Right lobe of liver (tissue), 6 donors: ENCODE results near the gene PSMG4. TPM values are rescaled to one million over a fixed set of nuclear protein-coding genes. Genes with fewer than 3 reads are reported as not detected.

Source experiments
- ATAC-seq, 4 donors: fragments of 200-7000 bp; cut with Tn5 transposase; one replicate each; pipeline ENCODE4 v1.9.1; 2020; ENCODE audit warnings: mild to moderate bottlenecking in 4 of 4, moderate library complexity in 4 of 4
- DNase-seq, 3 donors: peaks; one replicate each; pipeline ENCODE4 v3.0.0-alpha.2; 2020
- H3K27ac ChIP-seq, 3 donors: fragments of 200-600 bp; one replicate each; pipeline ENCODE4 v1.8.0; 2022
- H3K27me3 ChIP-seq, 2 donors: fragments of 200-600 bp; one replicate each; pipeline ENCODE4 v1.8.0; 2022
- H3K36me3 ChIP-seq, 4 donors: fragments of 200-600 bp; sonication (generic) in 1 of 4; one replicate each; pipeline versions ENCODE4 v1.5.1 to v1.8.0; 2017 to 2022; ENCODE audit warnings: control low read depth in 1 of 4
- H3K4me1 ChIP-seq, 4 donors: fragments of 200-600 bp; sonication (generic) in 1 of 4; one replicate each; pipeline versions ENCODE4 v1.5.1 to v1.8.0; 2017 to 2022; ENCODE audit warnings: control low read depth in 1 of 4
- H3K4me3 ChIP-seq, 3 donors: fragments of 200-600 bp; one replicate each; pipeline ENCODE4 v1.8.0; 2022
- H3K9me3 ChIP-seq, 4 donors: fragments of 200-600 bp; sonication (generic) in 1 of 4; one replicate each; pipeline versions ENCODE4 v1.5.1 to v1.8.0; 2017 to 2022; ENCODE audit warnings: control low read depth in 1 of 4
- CTCF ChIP-seq, 4 donors: fragments of 200-600 bp in 3 of 4; fragments of 450-650 bp in 1 of 4; IDR thresholded peaks; one replicate each; pipeline versions ENCODE4 v1.5.1 to v1.8.0; 2016 to 2022; ENCODE audit warnings: antibody characterized with exemption in 4 of 4, mild to moderate bottlenecking in 2 of 4
- POLR2A ChIP-seq: fragments of 450-650 bp; IDR thresholded peaks from one replicate; pipeline ENCODE4 v1.6.1; 2017; ENCODE audit warnings: antibody characterized with exemption, mild to moderate bottlenecking
- WGBS: methylation state at CpG from one replicate; pipeline ENCODE4 v1.1.6; 2018; ENCODE audit warnings: low coverage, low lambda C conversion rate; ENCODE audit not compliant: insufficient coverage; ENCODE audit errors: missing lambda C conversion rate; 5-methylcytosine and 5-hydroxymethylcytosine counted together
- intact Hi-C, 2 donors: fragments of 100-400 bp; cut with DNase I; formaldehyde crosslinking; loops; one replicate each; pipeline versions ENCODE4 v1.11.2 to v1.14.1; 2022
- total RNA-seq, 6 experiments: library from RNA; depleted of rRNA in 2 of 6; stranded (reverse); fragments of >200 nt in 2 of 6; fragmentation: NEBNext Ultra II Directional in 3 of 6; extraction: Animal tissue kit (Norgen Biotek cat#: 25700) in 3 of 6; gene quantifications; one replicate each; pipeline versions ENCODE4 v1.1.0 to v1.2.4, GENCODE V29; 2016 to 2023
- donor health status: DM: no; HTN: yes; CAD: no.
- donor health status: DM: no; HTN: no; CAD: no.
- donor health status: DM: no; HTN: no; CAD: no.
- donor health status: DM: no; HTN: yes; CAD: no.
- donor health status: DM: no; HTN: yes; CAD: no.

PSMG4 gene
- total RNA-seq, 6 experiments from 2014 or later, result 9.4 to 15.4 (median 11.0) TPM

- TF ChIP-seq POLR2A (no peak), CTCF (IDR thresholded peaks at IDR 0.05) (no peak)
- 86% methylated on average over 8 of the region's 9 CpGs for WGBS
- ATAC-seq (no peak), DNase-seq (no peak)
- H3K4me1 ChIP-seq, result no peaks in the 10 kb centered on the region
- H3K9me3 ChIP-seq, result no peaks in the 10 kb centered on the region
- no peak overlapping the region for H3K4me3 ChIP-seq
- H3K27ac ChIP-seq, result no peak overlapping the region
- peaks cover 0 to 5% (median 0%) of the 10 kb centered on the region in 4 donors for H3K36me3 ChIP-seq
- intact Hi-C loops, result no loop called here
- H3K27me3 ChIP-seq, result no peaks in the 10 kb centered on the region
These were observed 57.6 kb downstream of the PSMG4 start for GRCh38 chr6:3316331-3316730.

- Histone ChIP-seq H3K27me3 (no peaks in the 10 kb centered on the region), H3K27ac (no peak overlapping the region), H3K4me1 (no peaks in the 10 kb centered on the region), H3K4me3 (no peak overlapping the region), H3K36me3 (peaks cover 0 to 5% (median 0%) of the 10 kb centered on the region in 4 donors), H3K9me3 (no peaks in the 10 kb centered on the region)
- intact Hi-C loops, result no loop called here
- ATAC-seq (no peak), DNase-seq (no peak)
- no peak for TF ChIP-seq POLR2A
- TF ChIP-seq CTCF (IDR thresholded peaks at IDR 0.05), result no peak
- WGBS, result 81% methylated on average over 7 of the region's 8 CpGs
These were observed 58.1 kb downstream of the PSMG4 start for GRCh38 chr6:3316818-3317217.

Other genes with a start within 250 kb of the PSMG4 start
- 10 to 100 TPM; 13.9 to 17.6 (median 16.6) TPM for gene RIPK1, start 190.5 kb upstream of the PSMG4 start, total RNA-seq
- gene BPHL, start 140.2 kb upstream of the PSMG4 start, total RNA-seq, result 100 to 1,000 TPM in 2 of 6 experiments, 10 to 100 TPM in 4; 30.4 to 142 (median 68.6) TPM
- 100 to 1,000 TPM in 2 of 6 experiments, 10 to 100 TPM in 4; 32.8 to 136 (median 83.8) TPM for gene TUBB2A, start 101.4 kb upstream of the PSMG4 start, total RNA-seq
- 1 to 10 TPM; 1.0 to 3.9 (median 2.5) TPM for gene TUBB2B, start 31.3 kb upstream of the PSMG4 start, total RNA-seq
- gene SLC22A23, start 198.1 kb downstream of the PSMG4 start, total RNA-seq, result 10 to 100 TPM; 11.7 to 27.6 (median 16.3) TPM